ENCODE measurements around the gene MRPL55. TPM values are rescaled to one million over a fixed set of nuclear protein-coding genes. Genes with fewer than 3 reads are reported as not detected.

Gene MRPL55
- total and polyA plus RNA-seq, 2 of the 4 experiments (the other 2 are of a cell fraction), result 48.9 to 95.4 TPM

GRCh38 chr1:228092342-228093049 lies 16.6 kb downstream of the MRPL55 start:
- Histone ChIP-seq H3K14ac (replicated peaks; ENCODE audit: low read depth, low read length) (no peak overlapping the region), H2BK120ac (ENCODE audit: low read depth, low read length) (no peak overlapping the region), H4K91ac (ENCODE audit: insufficient read depth, low read depth, low read length) (no peak overlapping the region), H2AFZ (replicated peaks; ENCODE audit: low read length, poor library complexity) (no peak overlapping the region), H2BK15ac (ENCODE audit: low read depth, low read length) (no peak overlapping the region), H3K36me3 (ENCODE audit: control insufficient read depth, insufficient read depth, low read length) (peaks cover 39% of the 10 kb centered on the region), H3K23ac (ENCODE audit: low read depth, low read length) (no peak overlapping the region), H3K79me1 (ENCODE audit: low read depth in 1 of 2, low read length in 2 of 2) (peaks cover 0 to 52% of the 10 kb centered on the region in 2 experiments; a peak in 2 of 4 replicates), H2BK5ac (ENCODE audit: low read depth, low read length, poor library complexity, severe bottlenecking) (no peak overlapping the region), H3K56ac (ENCODE audit: extremely low read depth, insufficient read depth, low read length) (no peak overlapping the region), H3K9me3 (ENCODE audit: control insufficient read depth, insufficient read depth, low read length) (peaks cover 9% of the 10 kb centered on the region; the same call in 1 of the 2 replicates), H3K9ac (ENCODE audit: low read depth, low read length) (no peak overlapping the region), H3K9me1 (ENCODE audit: insufficient read depth, low read length) (peaks cover 46% of the 10 kb centered on the region), H3K4me3 (ENCODE audit: insufficient read depth, low read depth, low read length) (no peak overlapping the region), H2BK20ac (ENCODE audit: low read depth, low read length) (no peak overlapping the region), H3K27ac (ENCODE audit: insufficient read depth, low read length) (no peak overlapping the region), H3K18ac (ENCODE audit: low read depth, low read length) (no peak overlapping the region), H4K8ac (ENCODE audit: low read depth in 2 of 2, low read length in 2 of 2) (no peak overlapping the region), H3K4me2 (ENCODE audit: low read depth, low read length) (no peak overlapping the region), H2AK9ac (replicated peaks; ENCODE audit: low read depth, low read length, poor library complexity) (no peak overlapping the region), H2AK5ac (ENCODE audit: low read depth, low read length) (no peak overlapping the region), H3K4ac (ENCODE audit: low read depth, low read length) (no peak overlapping the region), H3K4me1 (ENCODE audit: control insufficient read depth, insufficient read depth, low read length) (peaks cover 21% of the 10 kb centered on the region), H3K27me3 (ENCODE audit: control insufficient read depth, insufficient read depth, low read length) (no peaks in the 10 kb centered on the region), H4K5ac (ENCODE audit: low read depth, low read length) (no peak overlapping the region), H4K20me1 (ENCODE audit: insufficient read depth, low read length) (peaks cover 100% of the 10 kb centered on the region)
- POLR2A ChIA-PET (ENCODE audit: unreplicated experiment), result no interaction called here
- no peak for ATAC-seq (ENCODE audit: low read depth)
- dilution Hi-C loops (cut with HindIII; ENCODE audit: low sequenced_read_pairs, unreplicated experiment), result no loop called here
- CTCF ChIA-PET, result interaction anchor here (0.7 kb wide), 1 partner anchor 94 kb away, joined by 3 read pairs; no protein-coding TSS in a partner anchor
- TF ChIP-seq, protein P1, sequence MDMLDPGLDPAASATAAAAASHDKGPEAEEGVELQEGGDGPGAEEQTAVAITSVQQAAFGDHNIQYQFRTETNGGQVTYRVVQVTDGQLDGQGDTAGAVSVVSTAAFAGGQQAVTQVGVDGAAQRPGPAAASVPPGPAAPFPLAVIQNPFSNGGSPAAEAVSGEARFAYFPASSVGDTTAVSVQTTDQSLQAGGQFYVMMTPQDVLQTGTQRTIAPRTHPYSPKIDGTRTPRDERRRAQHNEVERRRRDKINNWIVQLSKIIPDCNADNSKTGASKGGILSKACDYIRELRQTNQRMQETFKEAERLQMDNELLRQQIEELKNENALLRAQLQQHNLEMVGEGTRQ (IDR thresholded peaks at IDR 0.05; ENCODE audit: low read depth, low read length), result no peak
- TF ChIP-seq POLR2A (IDR thresholded peaks at IDR 0.05; ENCODE audit: low read depth, low read length) (no peak), BHLHE40 (IDR thresholded peaks at IDR 0.05; ENCODE audit: low read depth, low read length) (no peak), SMC3 (IDR thresholded peaks at IDR 0.05; ENCODE audit: low read depth, low read length) (no peak), RFX5 (IDR thresholded peaks at IDR 0.05; ENCODE audit: low read depth, low read length) (no peak), MAFK (IDR thresholded peaks at IDR 0.05; ENCODE audit: low read depth, low read length) (no peak), MXI1 (IDR thresholded peaks at IDR 0.05; ENCODE audit: borderline replicate concordance, low read depth, low read length) (no peak), FOS (IDR thresholded peaks at IDR 0.05; ENCODE audit: low read depth, low read length) (no peak), CHD1 (IDR thresholded peaks at IDR 0.05; ENCODE audit: low read depth, low read length) (no peak), NFE2L2 (IDR thresholded peaks at IDR 0.05; ENCODE audit: low read depth, low read length) (no peak), MAZ (IDR thresholded peaks at IDR 0.05; ENCODE audit: borderline replicate concordance, low read depth, low read length) (no peak)
- TF ChIP-seq, protein P2, sequence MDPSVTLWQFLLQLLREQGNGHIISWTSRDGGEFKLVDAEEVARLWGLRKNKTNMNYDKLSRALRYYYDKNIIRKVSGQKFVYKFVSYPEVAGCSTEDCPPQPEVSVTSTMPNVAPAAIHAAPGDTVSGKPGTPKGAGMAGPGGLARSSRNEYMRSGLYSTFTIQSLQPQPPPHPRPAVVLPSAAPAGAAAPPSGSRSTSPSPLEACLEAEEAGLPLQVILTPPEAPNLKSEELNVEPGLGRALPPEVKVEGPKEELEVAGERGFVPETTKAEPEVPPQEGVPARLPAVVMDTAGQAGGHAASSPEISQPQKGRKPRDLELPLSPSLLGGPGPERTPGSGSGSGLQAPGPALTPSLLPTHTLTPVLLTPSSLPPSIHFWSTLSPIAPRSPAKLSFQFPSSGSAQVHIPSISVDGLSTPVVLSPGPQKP (IDR thresholded peaks at IDR 0.05; ENCODE audit: borderline replicate concordance, low read depth, low read length), result no peak
- DNase-seq, result no peak
- in situ Hi-C loops (cut with MboI; ENCODE audit: low sequenced_read_pairs), result no loop called here
- BruUV-seq (replicated peaks), result no TSS peak
- intact Hi-C loops (cut with micrococcal nuclease), result no loop called here
- 96% methylated on average over 5 of the region's 11 CpGs; no CpG with 5 or more reads in 1 of the 2 experiments for WGBS, 2 experiments (ENCODE audit: extremely low coverage in 2 of 2, insufficient read length in 1 of 2)
